AG09309 (cell line): ENCODE measurements around the gene F9.

ENCODE experiments used
- DNase-seq: peaks from one replicate; pipeline ENCODE4 v3.0.0-alpha.2; 2010; ENCODE audit warnings: low read depth
- H3K4me3 ChIP-seq: 2 replicates; pipeline ENCODE4 v1.5.1; 2011; ENCODE audit warnings: mild to moderate bottlenecking, low read depth, low read length, moderate library complexity; ENCODE audit not compliant: control insufficient read depth
- TF ChIP-seq, protein P1 (sequence below): IDR thresholded peaks from 2 replicates; pipeline ENCODE4 v1.5.1; 2011; ENCODE audit warnings: mild to moderate bottlenecking, low read depth, low read length, inconsistent platforms; ENCODE audit not compliant: insufficient read depth, control insufficient read depth; ENCODE audit errors: missing control alignments

The F9 gene

DNA sequence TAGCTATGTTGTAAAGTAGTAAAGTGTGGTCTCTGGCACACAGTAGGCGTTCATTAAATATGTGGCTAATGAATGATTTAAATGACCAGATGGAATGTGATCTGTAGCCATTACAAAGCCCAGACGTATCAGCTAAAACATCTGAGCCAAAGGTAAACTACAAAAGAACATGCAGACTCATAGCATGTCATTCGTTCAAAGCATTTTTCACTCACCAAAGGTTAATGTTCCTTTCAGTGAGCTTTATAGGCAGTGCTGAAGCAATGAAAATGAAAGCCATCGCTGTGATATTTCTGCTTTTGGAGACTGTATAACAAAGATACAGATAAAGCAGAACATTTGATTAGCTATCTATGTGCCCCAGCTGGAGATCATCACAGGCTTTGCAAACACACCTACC, 50.5 kb downstream of the F9 start:
- TF ChIP-seq, protein P1, sequence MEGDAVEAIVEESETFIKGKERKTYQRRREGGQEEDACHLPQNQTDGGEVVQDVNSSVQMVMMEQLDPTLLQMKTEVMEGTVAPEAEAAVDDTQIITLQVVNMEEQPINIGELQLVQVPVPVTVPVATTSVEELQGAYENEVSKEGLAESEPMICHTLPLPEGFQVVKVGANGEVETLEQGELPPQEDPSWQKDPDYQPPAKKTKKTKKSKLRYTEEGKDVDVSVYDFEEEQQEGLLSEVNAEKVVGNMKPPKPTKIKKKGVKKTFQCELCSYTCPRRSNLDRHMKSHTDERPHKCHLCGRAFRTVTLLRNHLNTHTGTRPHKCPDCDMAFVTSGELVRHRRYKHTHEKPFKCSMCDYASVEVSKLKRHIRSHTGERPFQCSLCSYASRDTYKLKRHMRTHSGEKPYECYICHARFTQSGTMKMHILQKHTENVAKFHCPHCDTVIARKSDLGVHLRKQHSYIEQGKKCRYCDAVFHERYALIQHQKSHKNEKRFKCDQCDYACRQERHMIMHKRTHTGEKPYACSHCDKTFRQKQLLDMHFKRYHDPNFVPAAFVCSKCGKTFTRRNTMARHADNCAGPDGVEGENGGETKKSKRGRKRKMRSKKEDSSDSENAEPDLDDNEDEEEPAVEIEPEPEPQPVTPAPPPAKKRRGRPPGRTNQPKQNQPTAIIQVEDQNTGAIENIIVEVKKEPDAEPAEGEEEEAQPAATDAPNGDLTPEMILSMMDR = no peak
- H3K4me3 ChIP-seq = no peak overlapping the region
- DNase-seq = no peak

DNA sequence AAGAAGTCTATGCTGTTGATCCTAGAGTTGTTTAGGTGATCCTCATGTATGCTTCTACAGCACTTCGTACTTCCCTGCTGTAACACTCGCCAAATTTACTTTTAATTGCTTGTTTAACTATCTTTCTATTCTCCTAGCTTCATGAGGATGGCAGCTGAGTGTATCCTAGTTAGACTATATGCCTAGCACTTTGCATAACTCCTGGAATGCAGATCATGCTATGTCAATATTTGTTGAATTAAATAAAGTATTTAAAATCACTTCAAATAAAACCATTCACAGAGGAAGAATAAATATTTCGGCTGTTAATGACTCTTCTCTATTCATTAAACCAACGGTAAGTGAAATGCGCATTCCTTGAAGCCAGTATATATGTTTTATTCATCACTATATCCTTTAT, 55.1 kb downstream of the F9 start:
- H3K4me3 ChIP-seq = no peak overlapping the region
- TF ChIP-seq, protein P1 = no peak
- DNase-seq = no peak

DNA sequence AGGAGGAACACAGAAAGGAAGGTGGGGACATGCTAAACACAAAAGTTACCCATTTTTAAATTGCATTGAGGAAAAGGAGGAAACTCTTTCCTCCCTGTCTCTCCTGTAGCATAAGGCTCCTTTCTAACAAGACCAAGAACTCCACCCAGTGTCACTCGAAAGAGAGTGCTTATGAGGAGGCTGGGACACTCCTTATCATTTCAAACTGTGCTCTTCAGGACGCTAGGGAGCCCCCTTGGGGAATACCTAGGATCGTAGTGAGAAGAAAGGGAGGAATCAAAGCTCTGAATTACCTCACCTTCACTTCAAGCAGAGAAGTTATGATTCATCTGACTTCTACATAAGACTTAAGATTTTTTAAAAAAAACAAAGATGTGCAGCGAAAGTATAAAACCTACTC, 65.5 kb downstream of the F9 start:
- TF ChIP-seq, protein P1 = no peak
- no peak for DNase-seq
- H3K4me3 ChIP-seq = no peak overlapping the region

DNA sequence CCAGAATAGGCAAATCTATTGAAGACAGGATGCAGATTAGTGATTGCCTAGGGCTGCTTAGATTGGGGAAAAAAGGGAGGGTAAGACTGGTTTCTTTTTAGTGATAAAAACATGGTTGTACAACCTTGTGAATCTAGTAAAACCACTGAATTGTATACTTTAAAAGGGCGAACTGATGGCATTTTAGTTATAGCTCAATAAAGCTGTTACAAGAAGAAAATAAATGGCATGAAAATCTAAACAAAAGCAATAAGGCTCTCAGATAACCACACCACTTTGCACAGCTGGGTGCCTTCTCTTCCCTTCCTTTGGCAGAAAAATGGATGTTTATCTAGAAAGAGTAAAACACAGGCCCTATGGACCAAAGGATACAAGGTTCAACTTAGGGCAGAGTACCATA, 69.6 kb downstream of the F9 start:
- no peak overlapping the region for H3K4me3 ChIP-seq

More for the DNA sequence above, 69.6 kb downstream of the F9 start:
- TF ChIP-seq, protein P1 = no peak
- no peak for DNase-seq
